SK-N-MC (cell line): Measurements from ENCODE around the gene SIL1.

Experiments used
- DNase-seq: peaks from one replicate; pipeline ENCODE4 v3.0.0-alpha.2; 2011; ENCODE audit warnings: low read depth, low spot score
- H3K27ac ChIP-seq: fragments of 200-600 bp; sonication (generic); 2 replicates; pipeline ENCODE4 v1.5.1; 2016; ENCODE audit warnings: mixed run types
- H3K36me3 ChIP-seq: fragments of 200-600 bp; sonication (generic); 2 replicates; pipeline ENCODE4 v1.6.1; 2017; ENCODE audit warnings: antibody characterized with exemption, low read length, mixed read lengths; ENCODE audit not compliant: insufficient read depth
- H3K4me3 ChIP-seq: fragments of 200-600 bp; sonication (generic); 2 replicates; pipeline ENCODE4 v1.5.1; 2016
- H3K9ac ChIP-seq: fragments of 200-600 bp; sonication (generic); 2 replicates; pipeline ENCODE4 v1.8.0; 2017; ENCODE audit warnings: mixed run types, mixed read lengths; ENCODE audit not compliant: insufficient read length
- H3K9me3 ChIP-seq: fragments of 200-600 bp; sonication (generic); 2 replicates; pipeline ENCODE4 v1.6.1; 2017; ENCODE audit warnings: low read depth, mild to moderate bottlenecking, antibody characterized with exemption, low read length, moderate library complexity, mixed read lengths
- EZH2 ChIP-seq: fragments of 200-600 bp; sonication (generic); IDR thresholded peaks from one replicate; pipeline ENCODE4 v1.6.1; 2017; ENCODE audit warnings: antibody characterized with exemption
- FOXP2 ChIP-seq: optimal IDR thresholded peaks from 2 replicates; pipeline ENCODE3; 2011; ENCODE audit warnings: mild to moderate bottlenecking, moderate library complexity; ENCODE audit not compliant: insufficient read depth; ENCODE audit errors: extremely low read length, control extremely low read depth
- POLR2AphosphoS5 ChIP-seq: IDR thresholded peaks from 2 replicates; pipeline ENCODE4 v1.6.1; 2012; ENCODE audit warnings: mild to moderate bottlenecking, low read depth, low read length, borderline replicate concordance

SIL1 gene

GRCh38 chr5:138955013-138955660, 243.0 kb downstream of the SIL1 start:
- H3K9me3 ChIP-seq = no peaks in the 10 kb centered on the region
- DNase-seq = no peak
- no peak overlapping the region for H3K9ac ChIP-seq
- no peaks in the 10 kb centered on the region for H3K36me3 ChIP-seq
- TF ChIP-seq POLR2AphosphoS5 = no peak
- TF ChIP-seq FOXP2 = no peak
- no peak for TF ChIP-seq EZH2
- H3K4me3 ChIP-seq = no peak overlapping the region
- H3K27ac ChIP-seq = no peak overlapping the region

- no peaks in the 10 kb centered on the region for H3K36me3 ChIP-seq
- H3K9ac ChIP-seq = no peak overlapping the region
- H3K9me3 ChIP-seq = no peaks in the 10 kb centered on the region
- H3K27ac ChIP-seq = peak overlapping the region; percentile 22; the same call in 1 of the 2 replicates
- no peak overlapping the region for H3K4me3 ChIP-seq
- no peak for DNase-seq
- TF ChIP-seq POLR2AphosphoS5 = no peak
- no peak for TF ChIP-seq EZH2
- TF ChIP-seq FOXP2 = no peak
These were observed 243.7 kb downstream of the SIL1 start for GRCh38 chr5:138954257-138955012.

- H3K4me3 ChIP-seq = peak overlapping the region; percentile 39
- no peaks in the 10 kb centered on the region for H3K36me3 ChIP-seq
- DNase-seq = peak; percentile 35
- H3K9ac ChIP-seq = peak overlapping the region; percentile 20
- no peaks in the 10 kb centered on the region for H3K9me3 ChIP-seq
- TF ChIP-seq FOXP2 = no peak
- peak; percentile 12; the same call in 1 of the 2 replicates for TF ChIP-seq POLR2AphosphoS5
- H3K27ac ChIP-seq = peak overlapping the region; percentile 67
These were observed 244.5 kb downstream of the SIL1 start for GRCh38 chr5:138953387-138954256.

GRCh38 chr5:138952962-138953361, 245.2 kb downstream of the SIL1 start:
- H3K4me3 ChIP-seq = peak overlapping the region; percentile 39
- DNase-seq = no peak
- H3K27ac ChIP-seq = peak overlapping the region; percentile 67
- TF ChIP-seq EZH2 (no peak), FOXP2 (no peak), POLR2AphosphoS5 (no peak)
- no peaks in the 10 kb centered on the region for H3K9me3 ChIP-seq
- peak overlapping the region; percentile 20 for H3K9ac ChIP-seq
- no peaks in the 10 kb centered on the region for H3K36me3 ChIP-seq

- no peak overlapping the region for H3K27ac ChIP-seq
- no peaks in the 10 kb centered on the region; the same call in 1 of the 2 replicates for H3K36me3 ChIP-seq
- H3K9me3 ChIP-seq = no peaks in the 10 kb centered on the region
- H3K4me3 ChIP-seq = no peak overlapping the region
- TF ChIP-seq FOXP2 (no peak), POLR2AphosphoS5 (no peak), EZH2 (no peak)
- no peak for DNase-seq
- H3K9ac ChIP-seq = no peak overlapping the region
These were observed 246.0 kb downstream of the SIL1 start for GRCh38 chr5:138951986-138952735.

- DNase-seq = no peak
- Histone ChIP-seq H3K36me3 (no peaks in the 10 kb centered on the region; the same call in 1 of the 2 replicates), H3K9me3 (no peaks in the 10 kb centered on the region), H3K9ac (no peak overlapping the region), H3K4me3 (no peak overlapping the region), H3K27ac (no peak overlapping the region)
- TF ChIP-seq POLR2AphosphoS5 = no peak
- no peak for TF ChIP-seq EZH2
- no peak for TF ChIP-seq FOXP2
These were observed 246.8 kb downstream of the SIL1 start for GRCh38 chr5:138951091-138951985.
